Measurements from ENCODE around the gene FAM161B. TPM values are rescaled to one million over a fixed set of nuclear protein-coding genes. Genes with fewer than 3 reads are reported as not detected.
A peak's percentile ranks its signal among the peaks of the same experiment; 100 is the strongest.

The FAM161B gene
- total and polyA plus RNA-seq, 2 of the 13 experiments (the other 11 are each of a cell fraction or from before 2014, with no cell fraction given) = 1.6 to 2.0 TPM

- TF ChIP-seq NFKB2 (CRISPR knock-in tag; IDR thresholded peaks at IDR 0.05; ENCODE audit: borderline replicate concordance) (peak; percentile 85; the same call in 1 of the 2 replicates), KAT8 (CRISPR knock-in tag; IDR thresholded peaks at IDR 0.05) (peak; percentile 96), ELF4 (CRISPR knock-in tag; IDR thresholded peaks at IDR 0.05; ENCODE audit: borderline replicate concordance) (peak; percentile 80; the same call in 1 of the 2 replicates), YY1 (IDR thresholded peaks at IDR 0.05; ENCODE audit: insufficient read depth, insufficient replicate concordance, low read depth, low read length) (peak; percentile 59), MYC (CRISPR knock-in tag; IDR thresholded peaks at IDR 0.05; ENCODE audit: borderline replicate concordance) (peak; percentile 90), FOXJ3 (CRISPR knock-in tag; IDR thresholded peaks at IDR 0.05; ENCODE audit: borderline replicate concordance) (peak; percentile 66), ZNF598 (CRISPR knock-in tag; IDR thresholded peaks at IDR 0.05; ENCODE audit: borderline replicate concordance) (peak; percentile 89), HOXA9 (CRISPR knock-in tag; IDR thresholded peaks at IDR 0.05; ENCODE audit: borderline replicate concordance) (no peak), HNRNPL (IDR thresholded peaks at IDR 0.05; ENCODE audit: low read depth, low read length) (peak; percentile 69; the same call in 1 of the 2 replicates), PCBP2 (optimal IDR thresholded peaks at IDR 0.05; ENCODE audit: low read depth, low read length, poor library complexity, severe bottlenecking) (no peak), CCDC6 (CRISPR knock-in tag; IDR thresholded peaks at IDR 0.05) (peak; percentile 87; the same call in 1 of the 2 replicates), ZFP36L2 (CRISPR knock-in tag; IDR thresholded peaks at IDR 0.05) (peak; percentile 56), TSC22D2 (CRISPR knock-in tag; IDR thresholded peaks at IDR 0.05; ENCODE audit: borderline replicate concordance) (peak; percentile 34; the same call in 1 of the 2 replicates), PITX1 (CRISPR knock-in tag; IDR thresholded peaks at IDR 0.05) (peak; percentile 60), SMAD9 (CRISPR knock-in tag; IDR thresholded peaks at IDR 0.05) (0 out of 2 replicates have a peak, but pooled peaks have one; percentile 44), NRL (CRISPR knock-in tag; IDR thresholded peaks at IDR 0.05; ENCODE audit: borderline replicate concordance) (peak; percentile 78; the same call in 1 of the 2 replicates), U2AF1 (optimal IDR thresholded peaks at IDR 0.05; ENCODE audit: low read depth, low read length) (peak; percentile 63), MXD4 (CRISPR knock-in tag; IDR thresholded peaks at IDR 0.05) (peak; percentile 87), ZNF546 (CRISPR knock-in tag; conservative IDR thresholded peaks at IDR 0.05) (peak; percentile 55; the same call in 1 of the 2 replicates), CENPX (CRISPR knock-in tag; IDR thresholded peaks at IDR 0.05) (no peak), EEA1 (CRISPR knock-in tag; IDR thresholded peaks at IDR 0.05; ENCODE audit: borderline replicate concordance) (0 out of 2 replicates have a peak, but pooled peaks have one; percentile 61), RBFOX2 (IDR thresholded peaks at IDR 0.05; ENCODE audit: low read depth, low read length) (peak; percentile 93)
- TF ChIP-seq, protein P1, sequence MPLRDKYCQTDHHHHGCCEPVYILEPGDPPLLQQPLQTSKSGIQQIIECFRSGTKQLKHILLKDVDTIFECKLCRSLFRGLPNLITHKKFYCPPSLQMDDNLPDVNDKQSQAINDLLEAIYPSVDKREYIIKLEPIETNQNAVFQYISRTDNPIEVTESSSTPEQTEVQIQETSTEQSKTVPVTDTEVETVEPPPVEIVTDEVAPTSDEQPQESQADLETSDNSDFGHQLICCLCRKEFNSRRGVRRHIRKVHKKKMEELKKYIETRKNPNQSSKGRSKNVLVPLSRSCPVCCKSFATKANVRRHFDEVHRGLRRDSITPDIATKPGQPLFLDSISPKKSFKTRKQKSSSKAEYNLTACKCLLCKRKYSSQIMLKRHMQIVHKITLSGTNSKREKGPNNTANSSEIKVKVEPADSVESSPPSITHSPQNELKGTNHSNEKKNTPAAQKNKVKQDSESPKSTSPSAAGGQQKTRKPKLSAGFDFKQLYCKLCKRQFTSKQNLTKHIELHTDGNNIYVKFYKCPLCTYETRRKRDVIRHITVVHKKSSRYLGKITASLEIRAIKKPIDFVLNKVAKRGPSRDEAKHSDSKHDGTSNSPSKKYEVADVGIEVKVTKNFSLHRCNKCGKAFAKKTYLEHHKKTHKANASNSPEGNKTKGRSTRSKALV (CRISPR knock-in tag; IDR thresholded peaks at IDR 0.05) = peak; percentile 71
- TF ChIP-seq, protein P2, sequence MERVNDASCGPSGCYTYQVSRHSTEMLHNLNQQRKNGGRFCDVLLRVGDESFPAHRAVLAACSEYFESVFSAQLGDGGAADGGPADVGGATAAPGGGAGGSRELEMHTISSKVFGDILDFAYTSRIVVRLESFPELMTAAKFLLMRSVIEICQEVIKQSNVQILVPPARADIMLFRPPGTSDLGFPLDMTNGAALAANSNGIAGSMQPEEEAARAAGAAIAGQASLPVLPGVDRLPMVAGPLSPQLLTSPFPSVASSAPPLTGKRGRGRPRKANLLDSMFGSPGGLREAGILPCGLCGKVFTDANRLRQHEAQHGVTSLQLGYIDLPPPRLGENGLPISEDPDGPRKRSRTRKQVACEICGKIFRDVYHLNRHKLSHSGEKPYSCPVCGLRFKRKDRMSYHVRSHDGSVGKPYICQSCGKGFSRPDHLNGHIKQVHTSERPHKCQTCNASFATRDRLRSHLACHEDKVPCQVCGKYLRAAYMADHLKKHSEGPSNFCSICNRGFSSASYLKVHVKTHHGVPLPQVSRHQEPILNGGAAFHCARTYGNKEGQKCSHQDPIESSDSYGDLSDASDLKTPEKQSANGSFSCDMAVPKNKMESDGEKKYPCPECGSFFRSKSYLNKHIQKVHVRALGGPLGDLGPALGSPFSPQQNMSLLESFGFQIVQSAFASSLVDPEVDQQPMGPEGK (CRISPR knock-in tag; IDR thresholded peaks at IDR 0.05) = peak; percentile 95
- TF ChIP-seq, protein P3, sequence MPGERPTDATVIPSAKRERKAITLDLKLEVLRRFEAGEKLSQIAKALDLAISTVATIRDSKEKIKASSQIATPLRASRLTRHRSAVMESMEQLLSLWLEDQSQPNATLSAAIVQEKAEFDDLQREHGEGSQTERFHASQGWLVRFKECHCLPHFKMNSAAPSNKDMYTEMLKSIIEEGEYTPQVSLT (CRISPR knock-in tag; IDR thresholded peaks at IDR 0.05; ENCODE audit: borderline replicate concordance, low read depth) = no peak
Measured at GRCh38 chr14:73886449-73887317, 63.2 kb downstream of the FAM161B start, which contains the start of gene ZNF410 (continued).

All from HepG2 (cell line).